B cell (primary cell): ENCODE results near the gene MPPED2. TPM values are rescaled to one million over a fixed set of nuclear protein-coding genes. Genes with fewer than 3 reads are reported as not detected.

ENCODE experiments used
- ATAC-seq: fragments of 200-7000 bp; cut with Tn5 transposase; one replicate; pipeline ENCODE4 v1.10.0; 2021; ENCODE audit warnings: low read depth, mild to moderate bottlenecking, moderate number of reproducible peaks, moderate library complexity
- CTCF ChIA-PET: fragments of 350-600 bp; sonication (Branson Sonifier 250); formaldehyde crosslinking; loops from one replicate; lab custom pipeline; 2021; ENCODE audit warnings: antibody characterized with exemption, inconsistent platforms; lab: Charles Lee
- POLR2A ChIA-PET: fragments of 350-600 bp; sonication (Branson Sonifier 250); formaldehyde crosslinking; loops from one replicate; lab custom pipeline; 2021; ENCODE audit warnings: antibody characterized with exemption; lab: Charles Lee
- DNase-seq: peaks from one replicate; pipeline ENCODE4 v3.0.0; 2013
- H2AFZ ChIP-seq: 2 replicates; pipeline ENCODE4 v1.6.1; 2012; ENCODE audit warnings: mild to moderate bottlenecking, low read depth, low read length; ENCODE audit not compliant: insufficient read depth, poor library complexity, severe bottlenecking
- H3K27ac ChIP-seq, 2 donors: 1 replicate in 1 of 2; 2 replicates in 1 of 2; pipeline ENCODE4 v1.5.1; 2012 to 2013; ENCODE audit warnings: low read length in 2 of 2, mild to moderate bottlenecking in 2 of 2, moderate library complexity in 1 of 2
- H3K27me3 ChIP-seq, 4 experiments: fragments of 200-600 bp in 1 of 4; sonication (generic) in 1 of 4; replicated peaks in 1 of 4; 1 replicate in 2 of 4; 2 replicates in 2 of 4; pipeline versions ENCODE4 v1.6.1 to v1.7.0; 2013 to 2016; ENCODE audit warnings: low read length in 3 of 4, mild to moderate bottlenecking in 2 of 4, mixed read lengths in 1 of 4, moderate library complexity in 1 of 4; ENCODE audit not compliant: insufficient read depth in 4 of 4, control insufficient read depth in 3 of 4; ENCODE audit errors: control extremely low read depth in 1 of 4
- H3K36me3 ChIP-seq, 2 experiments: replicated peaks in 1 of 2; 1 replicate in 1 of 2; 2 replicates in 1 of 2; pipeline versions ENCODE4 v1.6.1 to v1.7.1; 2013; ENCODE audit warnings: low read length in 1 of 2; ENCODE audit not compliant: insufficient read depth in 2 of 2, control insufficient read depth in 1 of 2; ENCODE audit errors: control extremely low read depth in 1 of 2, extremely low read depth in 1 of 2
- H3K4me1 ChIP-seq, 2 donors: fragments of 200-600 bp in 1 of 2; sonication (generic) in 1 of 2; 1 replicate in 1 of 2; 2 replicates in 1 of 2; pipeline versions ENCODE4 v1.5.1 to v1.6.1; 2013 to 2017; ENCODE audit warnings: low read length in 2 of 2; ENCODE audit not compliant: control insufficient read depth in 2 of 2, insufficient read depth in 2 of 2
- H3K4me2 ChIP-seq: replicated peaks from 2 replicates; pipeline ENCODE3; 2012; ENCODE audit warnings: mild to moderate bottlenecking, low read depth, low read length; ENCODE audit not compliant: poor library complexity, severe bottlenecking
- H3K4me3 ChIP-seq, 5 experiments: fragments of 200-600 bp in 1 of 5; sonication (generic) in 1 of 5; 1 replicate in 3 of 5; 2 replicates in 2 of 5; pipeline versions ENCODE4 v1.5.1 to v1.7.0; 2011 to 2016; ENCODE audit warnings: low read length in 4 of 5, mild to moderate bottlenecking in 4 of 5, low read depth in 2 of 5, control low read depth in 1 of 5, moderate library complexity in 1 of 5; ENCODE audit not compliant: insufficient read depth in 1 of 5; ENCODE audit errors: control extremely low read depth in 1 of 5, extremely low read depth in 1 of 5
- H3K79me2 ChIP-seq: fragments of 200-600 bp; sonication (generic); one replicate; pipeline ENCODE4 v1.6.0; 2016; ENCODE audit warnings: low read length; ENCODE audit not compliant: control insufficient read depth, insufficient read depth
- H3K9ac ChIP-seq: fragments of 200-600 bp; sonication (generic); 2 replicates; pipeline ENCODE4 v1.6.1; 2017; ENCODE audit warnings: mild to moderate bottlenecking, low read length, moderate library complexity
- H3K9me3 ChIP-seq, 3 donors: one replicate each; pipeline versions ENCODE4 v1.6.1 to v1.7.1; 2013; ENCODE audit warnings: low read length in 2 of 3; ENCODE audit not compliant: control insufficient read depth in 2 of 3, insufficient read depth in 1 of 3; ENCODE audit errors: control extremely low read depth in 1 of 3
- H4K20me1 ChIP-seq: 2 replicates; pipeline ENCODE4 v1.6.0; 2012; ENCODE audit warnings: mild to moderate bottlenecking, low read length; ENCODE audit not compliant: insufficient read depth, control insufficient read depth, poor library complexity, severe bottlenecking
- H3K27ac Mint-ChIP-seq: one replicate; pipeline ENCODE4 v1.8.0; 2021; ENCODE audit warnings: mixed read lengths
- H3K27me3 Mint-ChIP-seq: one replicate; pipeline ENCODE4 v1.8.0; 2021; ENCODE audit warnings: mixed read lengths
- H3K4me1 Mint-ChIP-seq: one replicate; pipeline ENCODE4 v1.8.0; 2021; ENCODE audit warnings: mixed read lengths
- H3K4me3 Mint-ChIP-seq: one replicate; pipeline ENCODE4 v1.8.0; 2021; ENCODE audit warnings: mixed read lengths
- H3K9me3 Mint-ChIP-seq: one replicate; pipeline ENCODE4 v1.8.0; 2022; ENCODE audit warnings: mixed read lengths; ENCODE audit not compliant: insufficient read depth
- EZH2 ChIP-seq: IDR thresholded peaks from 2 replicates; pipeline ENCODE4 v1.6.1; 2012; ENCODE audit warnings: borderline replicate concordance, low read depth, mild to moderate bottlenecking, moderate library complexity, low read length; ENCODE audit not compliant: insufficient read depth, poor library complexity, severe bottlenecking
- WGBS: methylation state at CpG from one replicate; pipeline ENCODE4 v1.1.5; 2013; ENCODE audit warnings: missing lambda C conversion rate; ENCODE audit not compliant: insufficient coverage; 5-methylcytosine and 5-hydroxymethylcytosine counted together
- intact Hi-C: fragments of 100-400 bp; cut with micrococcal nuclease; formaldehyde crosslinking; loops from one replicate; pipeline ENCODE4 v1.10.0; 2022
- polyA plus RNA-seq: library from polyadenylated mRNA; depleted of rRNA; stranded (reverse); fragments of >200 nt; gene quantifications from 2 replicates; pipeline ENCODE4 v1.2.3, GENCODE V29; 2012
- total RNA-seq, 2 donors: library from RNA; stranded (reverse); fragments of 120-200 nt in 1 of 2; gene quantifications; 1 replicate in 1 of 2; 2 replicates in 1 of 2; pipeline versions ENCODE4 v1.2.3 to v1.2.4, GENCODE V29; 2013 to 2022
- TF ChIP-seq, protein P1 (sequence below): fragments of 200-600 bp; IDR thresholded peaks from one replicate; pipeline ENCODE4 v1.8.0; 2022; ENCODE audit warnings: antibody characterized with exemption, mild to moderate bottlenecking

Gene MPPED2
- total and polyA plus RNA-seq, 2 donors (not counting 1 experiment from before 2014, with no cell fraction given): 0.70 to 1.1 TPM

GRCh38 chr11:30546334-30546733 lies 39.8 kb downstream of the MPPED2 start:
- CTCF ChIA-PET: no interaction called here
- no peak overlapping the region for H3K4me3 ChIP-seq

DNA sequence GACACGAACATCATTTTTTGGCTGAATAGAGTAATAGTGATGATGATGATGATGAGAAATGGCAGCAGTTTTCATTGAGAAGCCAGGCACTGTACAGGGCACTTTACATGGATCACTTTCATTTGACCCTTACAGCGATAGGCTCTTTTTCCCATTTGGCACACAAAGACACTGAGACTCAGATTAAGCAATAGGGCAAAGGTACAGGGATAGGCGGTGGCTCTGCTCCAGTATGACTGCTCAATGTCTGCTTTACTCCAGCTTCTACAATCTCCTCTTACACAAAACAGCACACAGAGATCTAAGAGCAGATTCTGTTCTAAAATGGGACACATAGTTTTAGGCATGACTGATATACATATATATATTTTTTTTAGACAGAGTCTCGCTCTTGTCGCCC lies 40.6 kb downstream of the MPPED2 start:
- WGBS: 100% methylated on average over 4 of the region's 5 CpGs
- Mint-ChIP-seq H3K9me3 (no peaks in the 10 kb centered on the region), H3K27me3 (no peaks in the 10 kb centered on the region), H3K4me3 (no peak overlapping the region), H3K4me1 (no peaks in the 10 kb centered on the region), H3K27ac (no peak overlapping the region)
- ATAC-seq (no peak), DNase-seq (no peak)
- no peak overlapping the region for H2AFZ ChIP-seq
- H3K79me2 ChIP-seq: no peaks in the 10 kb centered on the region
- no peak overlapping the region for H3K27ac ChIP-seq
- no peak overlapping the region for H3K4me3 ChIP-seq
- H3K9ac ChIP-seq: no peak overlapping the region
- no peaks in the 10 kb centered on the region for H3K9me3 ChIP-seq
- intact Hi-C loops: no loop called here
- H3K27me3 ChIP-seq: no peaks in the 10 kb centered on the region
- H4K20me1 ChIP-seq: no peaks in the 10 kb centered on the region
- H3K4me1 ChIP-seq: no peaks in the 10 kb centered on the region
- H3K36me3 ChIP-seq: no peaks in the 10 kb centered on the region
- POLR2A ChIA-PET: no interaction called here
- H3K4me2 ChIP-seq: no peak overlapping the region
- CTCF ChIA-PET: no interaction called here
- TF ChIP-seq, protein P1, sequence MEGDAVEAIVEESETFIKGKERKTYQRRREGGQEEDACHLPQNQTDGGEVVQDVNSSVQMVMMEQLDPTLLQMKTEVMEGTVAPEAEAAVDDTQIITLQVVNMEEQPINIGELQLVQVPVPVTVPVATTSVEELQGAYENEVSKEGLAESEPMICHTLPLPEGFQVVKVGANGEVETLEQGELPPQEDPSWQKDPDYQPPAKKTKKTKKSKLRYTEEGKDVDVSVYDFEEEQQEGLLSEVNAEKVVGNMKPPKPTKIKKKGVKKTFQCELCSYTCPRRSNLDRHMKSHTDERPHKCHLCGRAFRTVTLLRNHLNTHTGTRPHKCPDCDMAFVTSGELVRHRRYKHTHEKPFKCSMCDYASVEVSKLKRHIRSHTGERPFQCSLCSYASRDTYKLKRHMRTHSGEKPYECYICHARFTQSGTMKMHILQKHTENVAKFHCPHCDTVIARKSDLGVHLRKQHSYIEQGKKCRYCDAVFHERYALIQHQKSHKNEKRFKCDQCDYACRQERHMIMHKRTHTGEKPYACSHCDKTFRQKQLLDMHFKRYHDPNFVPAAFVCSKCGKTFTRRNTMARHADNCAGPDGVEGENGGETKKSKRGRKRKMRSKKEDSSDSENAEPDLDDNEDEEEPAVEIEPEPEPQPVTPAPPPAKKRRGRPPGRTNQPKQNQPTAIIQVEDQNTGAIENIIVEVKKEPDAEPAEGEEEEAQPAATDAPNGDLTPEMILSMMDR: no peak
- TF ChIP-seq EZH2: no peak

More at GRCh38 chr11:30546334-30546733, 39.8 kb downstream of the MPPED2 start:
- POLR2A ChIA-PET: no interaction called here
- H3K9me3 ChIP-seq: no peaks in the 10 kb centered on the region
- Mint-ChIP-seq H3K9me3 (no peaks in the 10 kb centered on the region), H3K27ac (no peak overlapping the region), H3K27me3 (no peaks in the 10 kb centered on the region), H3K4me1 (no peaks in the 10 kb centered on the region), H3K4me3 (no peak overlapping the region)
- no peaks in the 10 kb centered on the region for H3K27me3 ChIP-seq
- no peaks in the 10 kb centered on the region for H3K79me2 ChIP-seq
- H4K20me1 ChIP-seq: no peaks in the 10 kb centered on the region
- H3K27ac ChIP-seq: no peak overlapping the region
- DNase-seq: no peak
- no peaks in the 10 kb centered on the region for H3K36me3 ChIP-seq
- H3K4me2 ChIP-seq: no peak overlapping the region
- no peak overlapping the region for H2AFZ ChIP-seq
- ATAC-seq: no peak
- intact Hi-C loops: no loop called here
- no peak overlapping the region for H3K9ac ChIP-seq
- no peaks in the 10 kb centered on the region for H3K4me1 ChIP-seq
- WGBS: no CpG with 5 or more reads among the region's 1 CpG
- TF ChIP-seq, protein P1: no peak
- TF ChIP-seq EZH2: no peak
